Measurements from ENCODE around the gene KRT6A. TPM values are rescaled to one million over a fixed set of nuclear protein-coding genes. Genes with fewer than 3 reads are reported as not detected.

KRT6A gene
- total and polyA plus RNA-seq, 2 of the 8 experiments (the other 6 are each of a cell fraction or from before 2014, with no cell fraction given) = 0.11 TPM; not detected in 1

DNA sequence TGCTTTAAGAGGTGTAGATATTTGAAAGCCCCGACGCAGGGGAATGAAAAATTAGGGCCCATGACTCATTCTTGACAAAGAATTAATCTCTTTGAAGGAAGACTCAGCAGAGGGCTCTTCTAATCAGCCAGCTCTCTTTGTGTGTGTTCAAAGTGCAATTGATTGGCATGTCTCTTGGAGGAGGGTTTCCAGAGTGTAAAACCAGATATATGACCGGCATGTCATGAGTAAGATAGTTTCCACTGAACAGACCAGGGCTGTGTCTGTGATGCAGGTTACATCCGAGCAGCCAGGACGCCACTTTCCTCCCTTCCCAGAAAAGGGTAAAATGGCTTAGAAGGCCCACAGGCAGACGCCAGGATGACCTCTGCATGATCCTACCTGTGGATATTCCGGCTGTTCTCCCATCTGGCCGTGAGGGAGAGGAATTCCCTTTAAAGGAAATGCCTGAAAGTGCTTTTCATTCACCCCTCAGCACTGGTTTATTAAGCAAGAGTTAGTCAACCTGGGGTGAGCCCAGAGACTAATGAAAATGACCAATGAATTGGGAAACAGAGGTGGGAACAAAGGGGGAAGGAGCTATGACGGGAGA is 51.6 kb downstream of the KRT6A start (continued):
- TF ChIP-seq SP1 (IDR thresholded peaks at IDR 0.05; ENCODE audit: low read depth, low read length) (no peak), HDAC2 (IDR thresholded peaks at IDR 0.05; ENCODE audit: borderline replicate concordance in 1 of 2, low read depth in 2 of 2, low read length in 2 of 2) (no peak), KDM5A (IDR thresholded peaks at IDR 0.05; ENCODE audit: low read length) (no peak), CHD2 (IDR thresholded peaks at IDR 0.05; ENCODE audit: low read length) (no peak)
